ENCODE measurements around the gene RNF32.
A peak's percentile ranks its signal among the peaks of the same experiment; 100 is the strongest.
"Not testable (repeated sequence)": the region's sequence is repeated elsewhere in the genome, so short reads cannot be mapped to it uniquely, and the experiment has no call there.

Gene RNF32

DNA sequence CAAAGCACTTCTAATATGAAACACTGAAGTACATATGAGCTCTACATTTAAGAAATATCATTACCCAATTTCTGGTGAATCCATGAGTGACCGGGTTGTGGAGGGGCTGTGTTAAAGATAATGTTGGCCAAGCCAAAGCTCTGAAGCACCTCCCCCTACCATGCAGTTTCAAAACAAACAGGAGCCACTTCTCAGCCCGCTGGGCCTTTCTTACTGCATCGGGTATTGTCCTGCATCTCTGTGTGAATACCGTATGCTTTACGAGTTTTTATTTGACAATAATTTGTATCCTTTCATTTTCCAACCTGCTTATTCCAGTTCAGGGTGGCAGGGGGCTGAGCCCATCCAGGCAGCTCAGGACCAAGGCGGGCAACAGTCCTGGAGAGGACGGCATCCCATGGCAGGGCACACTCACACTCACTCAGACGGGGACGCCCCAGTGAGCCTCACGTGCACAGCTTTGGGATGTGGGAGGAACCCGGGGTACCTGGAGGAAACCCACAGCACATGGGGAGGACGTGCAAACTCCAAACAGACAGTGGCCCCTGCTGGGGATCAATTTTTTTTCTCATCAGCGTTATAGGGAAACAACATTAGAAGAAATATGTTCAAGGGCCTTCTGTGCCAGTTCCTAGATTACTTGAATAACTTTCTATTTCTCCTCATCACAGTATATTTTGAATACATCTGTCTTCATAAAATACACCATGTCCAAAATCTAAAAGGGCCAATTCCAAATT is 1.9 kb downstream of the RNF32 start:
- Histone ChIP-seq H3K36me3 (replicated peaks; ENCODE audit: low read depth, low read length) (peaks cover 9% of the 10 kb centered on the region), H4K20me1 (ENCODE audit: insufficient read depth, low read length) (no peaks in the 10 kb centered on the region), H3K9ac (ENCODE audit: low read length) (no peak overlapping the region), H3K9me3 (ENCODE audit: insufficient read depth, low read length) (0 out of 2 replicates have a peak, but pooled peaks cover 4% of the 10 kb centered on the region), H3K79me2 (ENCODE audit: low read length) (peaks cover 4% of the 10 kb centered on the region; the same call in 1 of the 2 replicates), H3K27ac (ENCODE audit: low read length) (no peak overlapping the region), H3K4me3 (ENCODE audit: low read length) (no peak overlapping the region), H3K4me1 (ENCODE audit: low read length) (peaks cover 14% of the 10 kb centered on the region), H3K4me2 (ENCODE audit: low read length) (no peak overlapping the region), H2AFZ (ENCODE audit: low read depth, low read length) (no peak overlapping the region), H3K27me3 (ENCODE audit: low read depth, low read length) (no peaks in the 10 kb centered on the region)
- TF ChIP-seq EZH2phosphoT487 (IDR thresholded peaks at IDR 0.05; ENCODE audit: low read depth), result no peak
- TF ChIP-seq, protein P1, sequence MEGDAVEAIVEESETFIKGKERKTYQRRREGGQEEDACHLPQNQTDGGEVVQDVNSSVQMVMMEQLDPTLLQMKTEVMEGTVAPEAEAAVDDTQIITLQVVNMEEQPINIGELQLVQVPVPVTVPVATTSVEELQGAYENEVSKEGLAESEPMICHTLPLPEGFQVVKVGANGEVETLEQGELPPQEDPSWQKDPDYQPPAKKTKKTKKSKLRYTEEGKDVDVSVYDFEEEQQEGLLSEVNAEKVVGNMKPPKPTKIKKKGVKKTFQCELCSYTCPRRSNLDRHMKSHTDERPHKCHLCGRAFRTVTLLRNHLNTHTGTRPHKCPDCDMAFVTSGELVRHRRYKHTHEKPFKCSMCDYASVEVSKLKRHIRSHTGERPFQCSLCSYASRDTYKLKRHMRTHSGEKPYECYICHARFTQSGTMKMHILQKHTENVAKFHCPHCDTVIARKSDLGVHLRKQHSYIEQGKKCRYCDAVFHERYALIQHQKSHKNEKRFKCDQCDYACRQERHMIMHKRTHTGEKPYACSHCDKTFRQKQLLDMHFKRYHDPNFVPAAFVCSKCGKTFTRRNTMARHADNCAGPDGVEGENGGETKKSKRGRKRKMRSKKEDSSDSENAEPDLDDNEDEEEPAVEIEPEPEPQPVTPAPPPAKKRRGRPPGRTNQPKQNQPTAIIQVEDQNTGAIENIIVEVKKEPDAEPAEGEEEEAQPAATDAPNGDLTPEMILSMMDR (IDR thresholded peaks at IDR 0.05; ENCODE audit: low read depth, low read length), result 0 out of 2 replicates have a peak, but pooled peaks have one; percentile 3

DNA sequence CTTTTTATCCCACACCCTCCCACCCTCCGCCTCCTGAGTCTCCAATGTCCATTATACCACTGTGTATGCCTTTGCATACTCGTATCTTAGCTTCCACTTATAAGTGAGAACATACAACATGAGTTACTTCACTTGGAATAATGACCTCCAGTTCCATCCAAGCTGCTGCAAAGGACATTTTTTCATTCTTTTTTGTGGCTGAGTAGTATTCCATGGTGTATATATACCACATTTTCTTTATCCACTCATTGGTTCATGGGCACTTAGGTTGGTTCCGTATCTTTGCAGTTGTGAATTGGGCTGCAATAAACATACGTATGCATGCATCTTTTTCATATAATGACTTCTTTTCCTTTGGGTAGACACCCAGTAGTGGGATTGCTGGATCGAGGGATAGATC is 6.8 kb downstream of the RNF32 start:
- H2AFZ ChIP-seq (ENCODE audit: low read depth, low read length); H4K20me1 ChIP-seq (ENCODE audit: insufficient read depth, low read length); H3K9me3 ChIP-seq (ENCODE audit: insufficient read depth, low read length); H3K79me2 ChIP-seq (ENCODE audit: low read length); H3K27ac ChIP-seq (ENCODE audit: low read length); H3K27me3 ChIP-seq (ENCODE audit: low read depth, low read length); H3K9ac ChIP-seq (ENCODE audit: low read length); H3K4me1 ChIP-seq (ENCODE audit: low read length); H3K4me3 ChIP-seq (ENCODE audit: low read length); H3K36me3 ChIP-seq (replicated peaks; ENCODE audit: low read depth, low read length); H3K4me2 ChIP-seq (ENCODE audit: low read length): not testable (repeated sequence)

DNA sequence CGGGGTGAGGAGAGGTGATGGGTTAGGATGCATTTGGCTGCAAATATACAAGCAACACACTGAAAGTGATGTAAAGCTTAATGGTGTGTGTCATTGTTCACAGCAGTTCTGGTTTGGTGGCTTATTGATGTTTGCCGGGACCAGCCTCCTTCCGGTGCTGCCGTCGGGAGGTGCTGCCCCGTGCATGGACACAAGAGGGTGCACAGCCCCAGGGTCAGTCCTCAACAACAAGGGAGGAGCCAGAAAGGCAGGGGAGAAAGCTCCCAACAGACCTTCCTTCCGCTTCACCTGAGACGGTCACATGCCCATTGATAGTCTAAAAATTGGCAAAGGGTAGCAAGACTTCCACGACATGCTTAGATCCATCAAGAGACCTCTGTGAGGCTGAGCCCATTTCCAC is 9.5 kb downstream of the RNF32 start:
- Histone ChIP-seq H3K79me2 (ENCODE audit: low read length) (no peaks in the 10 kb centered on the region), H4K20me1 (ENCODE audit: insufficient read depth, low read length) (no peaks in the 10 kb centered on the region), H3K4me1 (ENCODE audit: low read length) (peaks cover 7% of the 10 kb centered on the region), H3K36me3 (replicated peaks; ENCODE audit: low read depth, low read length) (no peaks in the 10 kb centered on the region), H3K9me3 (ENCODE audit: insufficient read depth, low read length) (no peaks in the 10 kb centered on the region), H3K9ac (ENCODE audit: low read length) (no peak overlapping the region), H3K27me3 (ENCODE audit: low read depth, low read length) (no peaks in the 10 kb centered on the region), H3K4me2 (ENCODE audit: low read length) (no peak overlapping the region), H3K27ac (ENCODE audit: low read length) (no peak overlapping the region), H2AFZ (ENCODE audit: low read depth, low read length) (no peak overlapping the region), H3K4me3 (ENCODE audit: low read length) (no peak overlapping the region)
- no peak for TF ChIP-seq EZH2phosphoT487 (IDR thresholded peaks at IDR 0.05; ENCODE audit: low read depth)
- TF ChIP-seq, protein P1 (IDR thresholded peaks at IDR 0.05; ENCODE audit: low read depth, low read length), result peak; percentile 24; the same call in 1 of the 2 replicates

DNA sequence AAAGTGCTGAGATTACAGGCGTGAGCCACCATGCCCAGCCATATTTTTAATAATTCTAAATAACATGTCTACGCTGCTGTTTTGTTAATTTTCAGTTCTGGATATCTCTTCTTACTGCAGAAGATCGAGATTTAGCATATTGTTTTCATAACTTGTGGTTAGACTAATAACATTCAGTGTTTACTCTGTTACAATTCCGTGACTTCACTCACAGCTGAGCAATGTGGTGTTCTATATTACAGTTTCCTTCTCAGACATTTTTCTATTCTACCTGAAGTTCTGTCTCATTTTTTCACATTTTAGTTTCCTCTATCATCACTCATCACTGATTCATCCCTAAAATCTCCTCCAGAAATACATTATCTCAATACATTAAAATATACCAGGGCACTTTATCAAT is 10.9 kb downstream of the RNF32 start:
- Histone ChIP-seq H3K4me2 (ENCODE audit: low read length) (no peak overlapping the region), H3K27me3 (ENCODE audit: low read depth, low read length) (no peaks in the 10 kb centered on the region), H3K27ac (ENCODE audit: low read length) (no peak overlapping the region), H2AFZ (ENCODE audit: low read depth, low read length) (no peak overlapping the region), H3K79me2 (ENCODE audit: low read length) (no peaks in the 10 kb centered on the region), H3K4me3 (ENCODE audit: low read length) (no peak overlapping the region), H3K9ac (ENCODE audit: low read length) (no peak overlapping the region), H3K36me3 (replicated peaks; ENCODE audit: low read depth, low read length) (no peaks in the 10 kb centered on the region), H4K20me1 (ENCODE audit: insufficient read depth, low read length) (no peaks in the 10 kb centered on the region), H3K4me1 (ENCODE audit: low read length) (peaks cover 18% of the 10 kb centered on the region), H3K9me3 (ENCODE audit: insufficient read depth, low read length) (no peaks in the 10 kb centered on the region)
- TF ChIP-seq, protein P1 (IDR thresholded peaks at IDR 0.05; ENCODE audit: low read depth, low read length), result no peak
- TF ChIP-seq EZH2phosphoT487 (IDR thresholded peaks at IDR 0.05; ENCODE audit: low read depth), result no peak
